Measurements from ENCODE around the gene NDC1.
"Not testable (repeated sequence)": the region's sequence is repeated elsewhere in the genome, so short reads cannot be mapped to it uniquely, and the experiment has no call there.

The NDC1 gene

DNA sequence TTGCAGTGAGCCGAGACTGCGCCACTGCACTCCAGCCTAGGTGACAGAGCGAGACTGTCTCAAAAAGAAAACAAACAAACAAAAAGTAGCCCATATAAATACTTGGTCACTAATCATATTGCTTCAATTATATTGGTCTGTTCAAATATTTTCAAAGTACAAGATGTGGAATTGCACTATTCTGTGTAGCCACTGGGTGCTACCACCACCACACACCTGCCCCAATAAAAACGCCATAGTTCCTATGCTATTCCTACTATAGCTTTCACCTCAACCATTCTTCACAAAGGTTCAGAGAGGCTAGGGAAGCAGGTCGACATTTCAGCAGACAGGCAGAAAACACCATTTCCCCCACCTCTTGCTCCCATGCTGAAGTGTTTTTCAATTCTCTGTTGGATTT, 16.7 kb downstream of the NDC1 start:
- no peak for DNase-seq

DNA sequence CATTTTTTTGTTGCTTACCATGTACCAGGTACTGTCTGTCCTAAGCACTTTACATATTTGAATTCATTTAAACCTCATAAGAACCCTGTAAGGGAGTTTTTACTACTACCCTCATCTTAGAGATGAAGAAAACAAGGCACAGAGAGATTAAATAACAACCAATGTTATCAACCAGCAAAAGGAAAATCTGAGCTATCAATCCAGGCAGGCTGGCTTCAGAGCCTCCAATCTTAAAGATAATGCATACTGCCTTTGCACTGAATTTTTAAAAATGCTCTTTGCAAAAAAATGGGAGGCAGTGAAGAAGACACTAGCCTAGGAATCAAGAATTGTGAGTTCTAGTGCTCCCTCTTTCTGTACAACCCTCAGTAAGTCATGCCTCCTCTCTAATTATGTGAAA, 18.7 kb downstream of the NDC1 start:
- DNase-seq: no peak

DNA sequence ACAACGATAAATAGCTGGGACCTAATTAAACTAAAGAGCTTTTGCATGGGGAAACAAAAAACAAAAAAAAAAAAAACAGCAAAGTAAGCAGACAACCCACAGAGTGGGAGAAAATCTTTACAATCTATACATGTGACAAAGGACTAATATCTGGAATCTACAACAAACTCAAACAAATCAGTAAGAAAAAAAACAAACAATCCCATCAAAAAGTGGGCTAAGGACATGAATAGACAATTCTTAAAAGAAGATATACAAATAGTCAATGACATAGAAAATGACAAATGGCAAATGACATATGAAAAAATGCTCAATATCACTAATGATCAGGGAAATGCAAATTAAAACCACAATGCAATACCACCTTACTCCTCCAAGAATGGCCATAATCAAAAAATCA, 21.5 kb downstream of the NDC1 start:
- not testable (repeated sequence) for DNase-seq

DNA sequence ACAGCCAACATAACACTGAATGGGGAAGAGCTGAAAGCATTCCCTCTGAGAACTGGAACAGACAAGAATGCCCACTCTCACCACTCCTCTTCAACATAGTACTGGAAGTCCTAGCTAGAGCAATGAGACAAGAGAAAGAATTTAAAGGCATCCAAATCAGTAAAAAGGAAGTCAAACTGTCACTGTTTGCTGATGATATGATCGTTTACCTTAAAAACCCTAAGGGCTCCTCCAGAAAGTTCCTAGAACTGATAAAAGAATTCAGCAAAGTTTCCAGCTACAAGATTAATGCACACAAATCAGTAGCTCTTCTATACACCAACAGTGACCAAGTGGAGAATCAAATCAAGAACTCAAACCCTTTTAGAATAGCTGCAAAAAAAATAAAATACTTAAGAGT, 22.6 kb downstream of the NDC1 start:
- not testable (repeated sequence) for DNase-seq

DNA sequence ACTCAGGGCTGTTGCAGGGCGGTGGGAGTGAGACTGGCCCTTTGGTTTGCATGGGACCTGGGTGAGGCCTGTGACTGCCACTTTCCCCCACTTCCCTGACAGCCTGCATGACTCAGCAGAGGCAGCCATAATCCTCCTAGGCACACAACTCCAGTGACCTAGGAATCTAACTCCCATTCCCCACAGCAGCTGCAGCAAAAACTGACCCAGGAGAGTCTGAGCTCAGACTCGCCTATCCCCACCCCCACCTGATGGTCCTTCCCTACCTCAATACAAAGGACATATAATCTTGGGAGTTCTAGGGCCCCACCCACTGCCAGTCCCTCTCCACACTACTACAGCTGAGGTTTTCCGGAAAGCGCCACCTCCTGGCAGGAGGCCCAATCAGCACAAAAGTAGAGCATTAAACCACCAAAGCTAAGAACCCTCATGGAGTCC, 26.7 kb downstream of the NDC1 start:
- no peak for DNase-seq

DNA sequence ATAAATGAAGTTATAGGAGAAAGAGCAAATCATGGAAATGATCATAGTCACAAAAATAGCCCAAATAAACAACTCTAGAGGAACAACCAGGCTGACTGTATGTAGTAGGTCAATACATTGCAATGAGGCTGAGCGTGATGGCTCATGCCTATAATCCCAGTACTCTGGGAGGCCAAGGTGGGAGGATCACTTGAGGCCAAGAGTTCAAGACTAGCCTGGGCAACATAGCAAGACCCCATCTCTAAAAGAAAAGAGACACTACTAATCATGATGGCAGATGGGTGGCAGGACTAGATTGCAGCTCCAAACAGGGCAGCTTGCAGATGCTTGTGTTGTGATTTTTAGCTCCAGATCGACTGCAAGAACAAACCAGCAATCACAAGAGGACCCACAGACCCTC, 27.6 kb downstream of the NDC1 start:
- no peak for DNase-seq

DNA sequence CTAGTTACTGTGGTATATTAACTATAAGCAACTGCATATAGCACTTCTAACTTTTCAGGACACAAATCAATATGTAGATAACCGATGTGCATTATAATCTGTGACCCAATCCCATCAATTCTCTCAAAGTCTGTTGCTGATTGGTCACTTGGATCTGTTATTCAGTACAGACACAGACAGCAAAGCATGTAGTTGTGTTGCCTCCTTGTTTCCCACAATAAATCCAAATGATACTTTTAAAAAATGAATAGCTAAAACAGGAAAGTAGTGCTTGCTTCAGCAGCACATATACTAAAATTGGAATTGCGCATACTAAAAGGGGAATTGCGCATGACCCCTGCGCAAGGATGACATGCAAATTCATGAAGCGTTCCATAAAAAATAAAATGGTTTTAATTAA, 28.1 kb downstream of the NDC1 start:
- no peak for DNase-seq

DNA sequence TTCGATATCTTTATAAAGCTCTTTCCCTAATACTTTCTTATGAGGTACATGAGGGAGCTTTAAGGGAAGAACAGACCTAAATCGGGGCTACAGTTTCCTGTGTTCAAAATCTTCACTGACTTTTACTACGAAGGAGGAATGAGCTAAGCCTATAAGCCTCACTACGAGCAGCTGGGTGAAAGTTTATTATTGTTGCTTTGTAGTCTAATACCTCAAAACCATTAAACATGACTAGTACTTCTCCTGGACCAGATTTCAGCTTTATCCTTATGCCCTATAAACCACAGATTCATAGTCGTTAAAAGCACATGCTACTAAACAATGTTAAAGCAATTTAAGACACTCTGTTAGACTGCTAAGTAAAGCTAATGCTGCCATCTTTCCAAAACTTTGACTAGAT, 30.2 kb downstream of the NDC1 start:
- DNase-seq: no peak

DNA sequence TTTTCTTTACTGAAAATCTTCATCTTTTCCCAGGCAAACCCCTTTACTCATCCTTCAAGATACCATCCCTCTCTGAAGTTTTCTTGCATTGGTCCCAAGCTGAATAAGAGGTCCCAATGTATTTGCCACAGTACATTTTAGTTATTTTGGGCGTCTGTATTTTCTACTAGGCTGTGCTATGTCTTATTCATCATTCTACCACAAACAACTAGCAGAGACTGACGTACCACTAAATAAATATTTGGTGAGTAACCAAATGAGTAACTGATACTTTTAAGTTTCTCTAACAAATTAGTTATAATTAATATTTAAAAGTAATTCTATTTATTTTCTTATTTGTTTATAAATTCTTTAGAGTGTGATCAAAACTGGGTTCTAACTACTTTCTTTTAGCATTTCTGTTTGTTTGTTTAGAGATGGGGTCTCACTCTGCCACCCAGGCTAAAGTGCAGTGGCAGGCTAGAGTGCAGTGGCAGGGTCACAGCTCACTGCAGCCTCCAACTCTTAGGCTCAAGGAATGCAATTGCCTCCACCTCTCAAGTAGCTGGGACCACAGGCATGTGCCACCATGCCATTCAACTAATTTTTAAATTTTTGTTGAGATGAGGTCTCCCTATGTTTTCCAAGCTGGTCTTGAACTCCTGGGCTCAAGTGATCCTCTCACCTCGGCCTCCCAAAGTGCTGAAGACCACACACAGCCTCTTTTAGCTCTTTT, 33.1 kb downstream of the NDC1 start:
- DNase-seq: no peak

DNA sequence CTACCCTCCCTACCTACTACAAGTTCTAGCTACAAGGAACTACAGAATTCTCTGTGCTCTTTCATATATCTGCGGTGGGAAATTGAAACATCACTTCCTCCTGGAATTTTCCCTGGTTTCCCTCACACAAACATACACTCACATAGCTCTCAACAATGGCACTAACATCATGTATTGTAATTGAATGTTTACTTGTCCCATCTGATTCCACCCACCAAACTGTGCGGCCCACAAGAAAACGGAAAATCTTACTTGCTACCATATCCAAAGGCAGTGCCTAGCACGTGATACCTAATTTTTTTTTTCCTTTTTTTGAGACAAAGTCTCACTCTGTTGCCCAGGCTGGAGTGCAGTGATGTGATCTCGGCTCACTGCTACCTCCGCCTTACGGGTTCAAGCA, 33.9 kb downstream of the NDC1 start:
- no peak for DNase-seq

DNA sequence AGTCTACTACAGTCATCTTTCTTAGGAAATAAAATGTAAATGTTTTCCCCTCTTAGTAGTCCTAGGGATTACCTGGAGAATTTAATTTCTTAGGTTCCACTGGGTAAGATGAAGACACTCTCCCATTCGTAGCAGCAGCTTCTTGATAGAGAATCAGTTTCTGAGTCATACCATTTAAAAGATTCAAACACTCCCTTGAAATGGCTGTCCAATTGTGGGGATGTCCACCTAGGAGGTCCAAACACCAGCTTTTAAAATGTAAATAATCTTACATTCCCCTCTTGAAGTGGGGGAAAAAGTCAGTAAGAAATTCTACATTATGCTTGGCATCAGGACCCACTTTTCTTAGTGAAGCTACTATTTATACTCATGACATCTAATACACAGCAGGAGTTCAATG, 37.5 kb downstream of the NDC1 start:
- no peak for DNase-seq

DNA sequence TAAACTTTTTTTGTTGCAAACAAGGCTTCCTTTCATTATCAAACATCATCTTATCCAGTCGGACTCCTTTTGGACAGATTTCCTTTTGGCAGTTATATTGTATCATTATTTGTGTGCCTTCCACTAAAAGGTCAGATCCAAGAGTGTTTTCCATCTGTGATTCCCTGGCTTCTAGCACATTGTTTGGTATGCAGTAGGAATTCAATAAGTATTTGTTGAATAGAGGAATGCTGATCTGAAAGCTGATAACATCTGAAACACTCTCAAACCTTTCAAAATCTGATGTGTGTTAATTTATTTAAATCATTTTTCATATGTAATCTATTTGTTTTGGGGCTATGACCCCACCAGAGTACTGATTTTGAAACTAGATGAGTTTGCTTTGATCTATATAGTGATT, 39.0 kb downstream of the NDC1 start:
- DNase-seq: no peak

DNA sequence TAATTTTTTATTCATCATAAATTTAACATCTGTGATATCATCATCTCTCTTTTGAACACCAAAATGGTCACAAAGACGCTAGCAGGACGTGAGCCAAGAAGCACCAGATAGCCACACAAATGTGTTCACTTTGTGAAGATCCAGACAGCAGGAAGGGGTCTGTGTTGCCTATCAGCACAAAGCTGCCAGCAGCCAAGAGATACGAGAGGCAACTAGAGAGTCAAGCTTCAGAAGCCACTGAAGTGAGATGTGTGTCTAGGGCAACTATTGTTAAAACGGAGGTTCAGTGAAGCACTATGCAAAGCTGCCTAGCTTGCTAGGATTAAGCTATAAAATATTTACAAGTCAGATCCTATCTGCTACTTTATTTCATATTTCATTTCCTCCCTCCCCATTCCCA, 45.3 kb downstream of the NDC1 start:
- no peak for DNase-seq

DNA sequence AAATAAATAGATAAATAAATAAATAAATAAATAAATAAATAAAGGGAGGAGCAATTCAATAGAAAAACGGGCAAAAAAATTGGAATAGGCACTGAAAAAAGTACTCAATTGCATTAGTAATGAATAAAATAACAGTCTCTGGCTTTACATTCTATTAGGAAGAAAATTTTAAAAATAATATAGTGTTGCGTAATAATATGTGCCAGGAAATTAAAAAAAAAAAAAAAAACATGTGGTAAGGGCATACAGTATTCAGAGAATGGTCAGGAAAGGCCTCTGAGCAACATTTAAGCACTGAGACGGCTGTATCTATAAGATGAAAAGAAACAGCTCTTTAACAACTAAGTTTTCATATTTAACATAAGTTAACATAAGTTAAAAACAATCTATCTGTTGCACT, 50.4 kb downstream of the NDC1 start:
- no peak for DNase-seq

DNA sequence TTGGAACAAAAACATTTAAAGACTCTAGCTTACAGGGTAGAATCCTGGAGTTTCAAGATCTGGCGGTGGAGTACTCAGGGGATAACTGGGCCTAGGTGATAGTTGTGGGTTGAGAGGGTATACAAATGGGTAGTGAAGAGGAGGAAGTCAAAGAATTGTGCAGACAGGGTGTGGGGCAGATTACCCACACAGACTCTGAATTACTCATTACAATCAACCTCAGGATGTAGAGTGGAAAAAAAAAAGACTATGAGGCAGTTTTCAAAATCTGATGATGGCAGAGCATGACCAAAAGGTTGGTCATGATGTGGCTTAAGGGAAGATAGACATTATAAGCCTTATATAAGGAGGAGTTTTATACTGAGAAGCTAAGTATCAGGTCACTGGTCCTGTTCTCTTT, 55.0 kb downstream of the NDC1 start:
- no peak for DNase-seq

DNA sequence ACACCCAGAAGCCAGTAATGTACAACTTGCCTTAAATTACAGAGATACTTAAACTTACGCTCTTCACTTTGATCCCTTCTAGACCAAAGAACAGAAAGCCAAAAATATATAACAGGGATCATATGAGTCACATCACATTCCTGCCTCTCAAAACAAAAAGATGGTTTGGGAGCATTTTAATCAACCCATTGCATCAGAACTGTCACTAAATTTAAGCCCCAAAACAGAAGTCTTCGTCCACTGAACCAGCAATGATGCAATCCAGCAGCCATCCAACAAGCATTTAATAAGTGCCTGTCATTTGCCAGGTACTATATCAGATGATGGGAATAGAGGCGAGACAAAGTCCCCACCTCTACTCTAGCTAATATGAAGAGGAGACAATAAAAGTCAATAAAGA, 56.4 kb downstream of the NDC1 start:
- DNase-seq: no peak

DNA sequence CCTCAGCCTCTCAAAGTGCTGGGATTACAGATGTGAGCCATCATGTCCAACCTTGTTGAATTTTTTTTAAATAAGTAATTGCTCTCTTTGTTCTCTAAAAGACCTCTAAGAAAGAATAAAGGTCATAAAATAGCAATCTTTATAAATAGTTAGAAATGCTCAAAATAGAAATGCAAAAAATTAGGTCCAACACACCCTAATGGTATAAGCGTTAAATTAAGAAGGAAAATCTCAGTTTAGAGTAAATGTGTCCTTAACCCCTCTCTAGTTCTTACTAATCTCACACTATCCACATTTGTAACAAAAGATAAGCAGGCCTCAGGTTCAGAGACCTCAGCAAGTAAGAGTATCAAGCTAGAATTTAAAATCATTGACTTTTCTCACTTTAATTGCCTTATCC, 60.8 kb downstream of the NDC1 start:
- no peak for DNase-seq

DNA sequence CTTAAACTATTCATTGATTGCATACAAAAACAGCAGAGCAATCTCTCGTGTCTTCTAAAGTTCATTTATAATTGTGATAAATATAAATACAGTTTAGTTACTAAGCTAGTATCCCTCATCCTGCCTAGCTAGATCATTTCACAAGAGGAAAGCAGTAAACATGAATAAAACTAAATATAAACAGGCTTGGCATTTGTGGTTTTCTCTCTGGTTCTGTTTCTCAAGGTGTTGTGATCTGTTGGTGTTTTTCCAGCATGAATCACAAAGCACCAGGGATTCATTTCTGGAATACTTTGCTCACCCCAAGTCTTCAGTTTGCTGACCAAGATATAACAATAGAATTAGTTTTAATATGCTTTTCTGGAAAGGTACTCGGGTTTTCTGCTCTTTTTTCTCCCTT, 66.4 kb downstream of the NDC1 start:
- no peak for DNase-seq

DNA sequence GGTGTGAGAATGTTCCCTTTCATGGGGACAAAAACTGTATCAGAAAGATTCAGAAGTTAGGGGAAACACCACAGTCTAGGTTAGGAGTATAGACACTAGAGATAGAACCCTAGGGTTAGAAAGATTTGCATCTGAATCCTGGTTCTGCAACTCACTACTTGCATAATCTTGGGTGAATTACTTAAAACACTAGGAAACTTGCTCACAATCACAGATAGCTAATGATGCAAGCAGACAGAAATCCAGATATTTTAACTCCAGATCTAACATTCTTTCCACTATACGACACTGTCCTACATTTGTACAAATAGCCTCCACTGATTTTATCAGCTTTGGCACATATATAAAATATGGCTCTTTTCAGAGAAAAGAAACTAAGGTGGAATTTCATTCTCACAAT, 68.3 kb downstream of the NDC1 start:
- DNase-seq: no peak

DNA sequence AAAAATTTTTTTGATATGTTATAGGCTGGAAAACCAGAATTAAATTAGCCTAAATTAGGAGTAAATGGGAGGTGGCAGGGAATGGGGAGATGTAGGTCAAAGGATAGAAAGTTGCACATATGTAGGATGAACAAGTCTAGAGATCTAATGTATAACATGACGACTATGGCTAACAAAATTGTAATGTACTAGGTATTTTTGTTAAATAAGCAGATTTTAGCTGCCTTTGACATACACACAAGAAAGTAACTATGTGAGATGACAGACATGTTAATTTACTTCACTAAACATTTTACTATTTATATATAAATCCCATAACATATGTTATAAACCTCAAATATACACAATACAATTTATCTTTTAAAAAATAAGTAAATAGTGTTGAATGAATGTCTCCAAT, 68.9 kb downstream of the NDC1 start:
- DNase-seq: no peak

DNA sequence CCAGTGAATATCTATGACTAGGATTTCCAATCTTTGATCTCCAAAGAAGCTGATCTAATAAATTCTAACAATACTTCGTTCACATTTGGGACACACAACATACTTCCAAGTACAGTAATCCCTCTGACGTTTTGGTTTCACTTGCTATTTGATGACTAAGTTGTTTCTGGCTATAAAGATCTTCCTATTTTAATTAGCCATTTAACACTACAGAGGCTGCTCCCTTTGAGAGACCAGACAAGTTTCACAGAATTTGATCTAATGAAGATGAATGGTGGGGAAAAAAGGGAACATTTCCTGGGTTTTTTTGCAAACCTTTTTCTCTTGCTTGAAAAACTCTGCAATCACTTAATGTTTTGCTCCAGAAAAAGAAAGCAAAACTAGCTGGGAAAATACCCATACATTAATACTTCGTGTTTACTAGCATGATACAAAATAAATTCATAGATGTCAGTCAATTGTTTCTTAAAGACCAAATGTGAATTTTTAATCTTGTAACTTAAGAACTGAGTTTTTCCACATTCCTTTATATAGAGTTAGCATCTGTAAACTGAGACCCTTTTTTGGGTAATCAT, 71.2 kb downstream of the NDC1 start:
- no peak for DNase-seq

DNA sequence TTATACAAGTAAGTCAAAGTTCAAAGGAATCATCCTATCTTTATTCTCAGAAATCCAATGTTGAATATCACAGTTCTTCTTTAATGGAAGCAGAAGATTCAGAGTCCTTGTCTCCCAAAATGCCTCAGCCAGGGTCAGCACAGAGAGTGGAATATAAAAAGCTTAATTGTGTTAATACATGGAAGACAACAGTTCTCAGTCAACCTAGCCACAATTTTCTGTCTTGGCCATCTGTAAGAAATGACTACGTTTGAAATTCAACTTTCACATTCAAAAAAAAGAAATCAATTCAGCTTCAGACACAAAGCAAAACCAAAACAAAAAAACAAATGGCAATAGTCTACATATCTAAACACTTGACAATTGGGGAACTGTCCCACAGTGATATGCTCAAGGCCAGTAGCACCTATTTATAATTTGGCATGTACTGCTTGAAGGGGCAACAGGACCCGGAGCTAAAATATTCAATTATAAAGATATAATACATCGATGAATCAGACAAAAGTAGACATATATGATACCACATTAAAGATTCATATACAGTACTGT, 71.8 kb downstream of the NDC1 start:
- no peak for DNase-seq

DNA sequence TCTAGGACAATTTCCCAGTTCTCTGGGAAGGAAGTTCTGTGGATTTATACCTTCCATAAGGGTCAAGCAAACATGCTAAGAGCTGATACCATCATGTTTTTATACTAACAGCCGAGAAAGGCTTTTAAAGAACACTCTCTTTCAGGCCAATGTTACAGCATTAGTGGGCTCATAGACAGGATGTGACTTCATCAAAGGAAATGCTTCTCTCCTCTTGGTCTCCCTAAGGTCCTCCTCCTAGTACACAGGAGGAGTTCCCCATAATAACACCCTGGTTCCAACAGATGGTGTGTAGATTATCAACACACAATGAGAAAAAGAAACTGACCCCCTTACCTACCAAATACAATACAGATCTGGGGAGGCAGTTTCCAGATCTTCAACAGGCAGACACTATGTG, 72.4 kb downstream of the NDC1 start:
- DNase-seq: no peak

DNA sequence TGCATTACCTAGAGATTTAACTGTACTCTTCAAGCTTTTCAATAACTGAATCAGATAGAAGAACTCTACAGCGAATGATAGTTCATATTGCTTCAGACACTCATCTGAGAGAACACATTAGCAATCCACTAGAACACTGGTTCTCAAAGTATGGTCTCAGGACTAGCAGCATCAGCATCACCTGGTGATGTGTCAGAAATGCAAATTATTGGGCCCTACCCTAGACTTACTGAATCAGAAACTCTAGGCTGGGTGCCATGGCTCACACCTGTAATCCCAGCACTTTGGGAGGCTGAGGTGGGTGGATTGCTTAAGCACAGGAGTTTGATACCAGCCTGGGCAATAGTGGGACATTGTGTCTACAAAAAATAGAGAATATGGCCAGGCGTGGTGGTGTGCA, 74.2 kb downstream of the NDC1 start:
- DNase-seq: no peak

DNA sequence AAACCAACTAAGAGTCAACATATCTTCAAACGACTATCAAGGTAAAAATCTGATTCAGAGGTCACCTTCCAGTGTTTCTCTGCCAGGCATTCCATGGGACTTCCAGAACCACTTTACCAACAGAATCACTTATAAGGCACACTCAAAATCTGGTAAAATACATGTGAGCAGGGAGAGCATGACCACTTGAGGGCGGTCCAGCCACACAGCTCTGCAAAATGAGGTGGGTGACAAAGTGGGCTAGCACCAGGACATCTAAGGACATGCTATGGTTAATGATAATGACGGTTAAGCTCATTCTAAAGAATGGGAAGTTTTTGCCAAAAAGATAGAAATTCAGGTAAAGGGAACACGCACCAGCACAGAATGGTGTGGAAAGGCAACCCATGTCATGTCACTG, 74.6 kb downstream of the NDC1 start:
- DNase-seq: no peak
